HG03025 (cell line): ENCODE measurements around the gene FRMD4A.
"Not testable (repeated sequence)": the region's sequence is repeated elsewhere in the genome, so short reads cannot be mapped to it uniquely, and the experiment has no call there.

Source experiments
- ATAC-seq: cut with Tn5 transposase; IDR thresholded peaks from one replicate; pipeline ENCODE4 v1.9.1; 2021; ENCODE audit warnings: mild to moderate bottlenecking, moderate library complexity; ENCODE audit not compliant: unreplicated experiment, low FRiP score

FRMD4A gene

GRCh38 chr10:14244147-14244546 lies 86.6 kb downstream of the FRMD4A start:
- no peak for ATAC-seq

GRCh38 chr10:14243221-14243620 lies 87.5 kb downstream of the FRMD4A start:
- ATAC-seq = no peak

- no peak for ATAC-seq
Observed at GRCh38 chr10:14241196-14241595, 89.5 kb downstream of the FRMD4A start.

GRCh38 chr10:14240253-14241189 lies 90.2 kb downstream of the FRMD4A start:
- no peak for ATAC-seq

GRCh38 chr10:14238659-14239058 lies 92.1 kb downstream of the FRMD4A start:
- not testable (repeated sequence) for ATAC-seq

- ATAC-seq = no peak
Observed at GRCh38 chr10:14236341-14236740, 94.4 kb downstream of the FRMD4A start.

GRCh38 chr10:14235566-14236195 lies 95.0 kb downstream of the FRMD4A start:
- ATAC-seq = no peak

GRCh38 chr10:14233566-14233965 lies 97.2 kb downstream of the FRMD4A start:
- no peak for ATAC-seq

GRCh38 chr10:14228798-14229197 lies 101.9 kb downstream of the FRMD4A start:
- ATAC-seq = not testable (repeated sequence)

- no peak for ATAC-seq
Observed at GRCh38 chr10:14225379-14225778, 105.3 kb downstream of the FRMD4A start.

GRCh38 chr10:14220026-14220425 lies 110.7 kb downstream of the FRMD4A start:
- ATAC-seq = no peak

GRCh38 chr10:14219411-14219810 lies 111.3 kb downstream of the FRMD4A start:
- no peak for ATAC-seq

- ATAC-seq = no peak
Observed at GRCh38 chr10:14215641-14216040, 115.1 kb downstream of the FRMD4A start.

GRCh38 chr10:14213703-14214102 lies 117.0 kb downstream of the FRMD4A start:
- ATAC-seq = not testable (repeated sequence)

GRCh38 chr10:14211610-14212009 lies 119.1 kb downstream of the FRMD4A start:
- ATAC-seq = no peak

GRCh38 chr10:14208231-14208630 lies 122.5 kb downstream of the FRMD4A start:
- ATAC-seq = no peak

GRCh38 chr10:14205233-14205632 lies 125.5 kb downstream of the FRMD4A start:
- ATAC-seq = no peak

GRCh38 chr10:14200698-14201544 lies 129.8 kb downstream of the FRMD4A start:
- ATAC-seq = no peak

- ATAC-seq = not testable (repeated sequence)
Observed at GRCh38 chr10:14199098-14199497, 131.6 kb downstream of the FRMD4A start.

GRCh38 chr10:14198078-14198477 lies 132.6 kb downstream of the FRMD4A start:
- no peak for ATAC-seq

GRCh38 chr10:14196113-14196512 lies 134.6 kb downstream of the FRMD4A start:
- no peak for ATAC-seq
